GM21723 (cell line): ENCODE measurements around the gene SERPINE2.
A peak's percentile ranks its signal among the peaks of the same experiment; 100 is the strongest.

Experiments used
- ATAC-seq: cut with Tn5 transposase; IDR thresholded peaks from one replicate; pipeline ENCODE4 v1.9.1; 2021; ENCODE audit warnings: mild to moderate bottlenecking, moderate library complexity; ENCODE audit not compliant: unreplicated experiment

The SERPINE2 gene

GRCh38 chr2:224039080-224039769 lies at the start of gene SERPINE2:
Gene SERPINE2 (minus strand): TSS chr2:224039286. CDS start chr2:224001900, 37,386 bp downstream.
- ATAC-seq = peak; percentile 66

- no peak for ATAC-seq
These were observed 47.3 kb upstream of the SERPINE2 start for GRCh38 chr2:224086226-224086914.

- no peak for ATAC-seq
These were observed 46.7 kb upstream of the SERPINE2 start for GRCh38 chr2:224085811-224086210.

GRCh38 chr2:224085246-224085645 lies 46.2 kb upstream of the SERPINE2 start:
- no peak for ATAC-seq

GRCh38 chr2:224084266-224084892 lies 45.3 kb upstream of the SERPINE2 start:
- ATAC-seq = no peak

GRCh38 chr2:224083638-224084037 lies 44.6 kb upstream of the SERPINE2 start:
- ATAC-seq = no peak

- no peak for ATAC-seq
These were observed 39.6 kb upstream of the SERPINE2 start for GRCh38 chr2:224078656-224079055.

- no peak for ATAC-seq
These were observed 38.9 kb upstream of the SERPINE2 start for GRCh38 chr2:224077773-224078507.

GRCh38 chr2:224075588-224075987 lies 36.5 kb upstream of the SERPINE2 start:
- no peak for ATAC-seq

GRCh38 chr2:224073676-224074075 lies 34.6 kb upstream of the SERPINE2 start:
- no peak for ATAC-seq

- no peak for ATAC-seq
These were observed 33.6 kb upstream of the SERPINE2 start for GRCh38 chr2:224072541-224073188.

- ATAC-seq = no peak
These were observed 30.1 kb upstream of the SERPINE2 start for GRCh38 chr2:224069172-224069571.

- no peak for ATAC-seq
These were observed 24.2 kb upstream of the SERPINE2 start for GRCh38 chr2:224063298-224063648.

GRCh38 chr2:224062481-224063297 lies 23.6 kb upstream of the SERPINE2 start:
- ATAC-seq = no peak

- ATAC-seq = no peak
These were observed 21.8 kb upstream of the SERPINE2 start for GRCh38 chr2:224060783-224061482.

- ATAC-seq = no peak
These were observed 20.1 kb upstream of the SERPINE2 start for GRCh38 chr2:224059178-224059577.

GRCh38 chr2:224058048-224058775 lies 19.1 kb upstream of the SERPINE2 start:
- no peak for ATAC-seq

GRCh38 chr2:224056889-224057288 lies 17.8 kb upstream of the SERPINE2 start:
- no peak for ATAC-seq

GRCh38 chr2:224055101-224055500 lies 16.0 kb upstream of the SERPINE2 start:
- ATAC-seq = no peak
